ENCODE results near the gene RBM24. TPM values are rescaled to one million over a fixed set of nuclear protein-coding genes. Genes with fewer than 3 reads are reported as not detected.

Gene RBM24
- total RNA-seq, 1 donor from 2014 or later: 27.6 TPM

GRCh38 chr6:17331238-17331637 lies 50.1 kb downstream of the RBM24 start:
- Histone ChIP-seq H3K9ac (no peak overlapping the region), H3K36me3 (no peaks in the 10 kb centered on the region), H4K20me1 (ENCODE audit: low read depth) (no peaks in the 10 kb centered on the region), H3F3A (ENCODE audit: low read depth) (no peaks in the 10 kb centered on the region), H3K4me1 (no peaks in the 10 kb centered on the region), H3K4me2 (no peak overlapping the region), H2AFZ (replicated peaks) (no peak overlapping the region), H3K4me3 (no peak overlapping the region), H3K27ac (no peak overlapping the region), H3K79me2 (ENCODE audit: low read depth) (no peaks in the 10 kb centered on the region), H3K9me3 (ENCODE audit: low read depth) (no peaks in the 10 kb centered on the region), H3K27me3 (no peaks in the 10 kb centered on the region)
- no peak for DNase-seq (ENCODE audit: low spot score)
- Mint-ChIP-seq H3K27me3 (ENCODE audit: insufficient read depth, low read depth) (peaks cover 8% of the 10 kb centered on the region), H3K4me1 (no peaks in the 10 kb centered on the region), H3K9me3 (peaks cover 6% of the 10 kb centered on the region), H3K36me3 (no peaks in the 10 kb centered on the region), H3K4me3 (no peak overlapping the region), H3K27ac (no peak overlapping the region)
- TF ChIP-seq EZH2 (IDR thresholded peaks at IDR 0.05) (no peak), EZH2phosphoT487 (IDR thresholded peaks at IDR 0.05) (no peak), CTCF (IDR thresholded peaks at IDR 0.05) (no peak)

- Histone ChIP-seq H3K79me2 (ENCODE audit: low read depth) (no peaks in the 10 kb centered on the region), H3K4me3 (no peak overlapping the region), H2AFZ (replicated peaks) (no peak overlapping the region), H3F3A (ENCODE audit: low read depth) (no peaks in the 10 kb centered on the region), H3K4me2 (no peak overlapping the region), H4K20me1 (ENCODE audit: low read depth) (no peaks in the 10 kb centered on the region), H3K27me3 (no peaks in the 10 kb centered on the region), H3K9me3 (ENCODE audit: low read depth) (no peaks in the 10 kb centered on the region), H3K27ac (no peak overlapping the region), H3K36me3 (no peaks in the 10 kb centered on the region), H3K4me1 (no peaks in the 10 kb centered on the region), H3K9ac (no peak overlapping the region)
- Mint-ChIP-seq H3K36me3 (no peaks in the 10 kb centered on the region), H3K9me3 (peaks cover 6% of the 10 kb centered on the region), H3K4me3 (no peak overlapping the region), H3K27ac (no peak overlapping the region), H3K4me1 (no peaks in the 10 kb centered on the region), H3K27me3 (ENCODE audit: insufficient read depth, low read depth) (peaks cover 4% of the 10 kb centered on the region)
- no peak for DNase-seq (ENCODE audit: low spot score)
- TF ChIP-seq EZH2phosphoT487 (IDR thresholded peaks at IDR 0.05): no peak
- TF ChIP-seq EZH2 (IDR thresholded peaks at IDR 0.05): no peak
- no peak for TF ChIP-seq CTCF (IDR thresholded peaks at IDR 0.05)
Measured at GRCh38 chr6:17334265-17334664, 53.1 kb downstream of the RBM24 start.

DNA sequence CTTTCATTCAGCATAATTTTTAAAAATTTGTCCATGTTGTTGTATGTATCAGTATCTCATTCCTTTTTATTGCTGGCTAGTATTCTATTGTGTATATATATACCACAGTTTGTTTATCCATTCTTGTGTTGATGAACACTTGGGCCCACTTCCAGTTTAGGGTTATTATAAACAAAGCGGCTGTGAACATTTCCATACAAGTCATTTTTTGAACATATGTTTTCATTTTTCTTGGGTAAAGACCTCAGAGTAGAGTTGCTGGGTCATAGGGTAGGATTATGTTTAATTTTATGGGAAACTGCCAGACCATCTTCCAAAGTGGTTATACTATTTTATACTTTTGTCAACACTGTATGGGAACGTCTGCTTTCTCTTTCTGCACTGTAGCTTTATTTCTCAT lies 55.3 kb downstream of the RBM24 start:
- peaks cover 4% of the 10 kb centered on the region for H3K27me3 Mint-ChIP-seq (ENCODE audit: insufficient read depth, low read depth)

More for the DNA sequence above, 55.3 kb downstream of the RBM24 start:
- Histone ChIP-seq H3K9ac (no peak overlapping the region), H3K4me1 (no peaks in the 10 kb centered on the region), H3K27me3 (no peaks in the 10 kb centered on the region), H3K4me2 (no peak overlapping the region), H3K4me3 (no peak overlapping the region), H4K20me1 (ENCODE audit: low read depth) (no peaks in the 10 kb centered on the region), H3K79me2 (ENCODE audit: low read depth) (no peaks in the 10 kb centered on the region), H3K9me3 (ENCODE audit: low read depth) (no peaks in the 10 kb centered on the region), H3F3A (ENCODE audit: low read depth) (no peaks in the 10 kb centered on the region), H2AFZ (replicated peaks) (no peak overlapping the region), H3K36me3 (no peaks in the 10 kb centered on the region), H3K27ac (no peak overlapping the region)
- Mint-ChIP-seq H3K27ac (no peak overlapping the region), H3K9me3 (peaks cover 2% of the 10 kb centered on the region), H3K4me3 (no peak overlapping the region), H3K36me3 (no peaks in the 10 kb centered on the region), H3K4me1 (no peaks in the 10 kb centered on the region)
- DNase-seq (ENCODE audit: low spot score): no peak
- TF ChIP-seq CTCF (IDR thresholded peaks at IDR 0.05) (no peak), EZH2phosphoT487 (IDR thresholded peaks at IDR 0.05) (no peak), EZH2 (IDR thresholded peaks at IDR 0.05) (no peak)
